ENCODE measurements around the gene UPK1A. TPM values are rescaled to one million over a fixed set of nuclear protein-coding genes. Genes with fewer than 3 reads are reported as not detected.

UPK1A gene
- total and polyA plus RNA-seq, 9 of the 15 experiments (the other 6 are each of a cell fraction or from before 2014, with no cell fraction given): 0.06 to 0.13 TPM; not detected in 7

DNA sequence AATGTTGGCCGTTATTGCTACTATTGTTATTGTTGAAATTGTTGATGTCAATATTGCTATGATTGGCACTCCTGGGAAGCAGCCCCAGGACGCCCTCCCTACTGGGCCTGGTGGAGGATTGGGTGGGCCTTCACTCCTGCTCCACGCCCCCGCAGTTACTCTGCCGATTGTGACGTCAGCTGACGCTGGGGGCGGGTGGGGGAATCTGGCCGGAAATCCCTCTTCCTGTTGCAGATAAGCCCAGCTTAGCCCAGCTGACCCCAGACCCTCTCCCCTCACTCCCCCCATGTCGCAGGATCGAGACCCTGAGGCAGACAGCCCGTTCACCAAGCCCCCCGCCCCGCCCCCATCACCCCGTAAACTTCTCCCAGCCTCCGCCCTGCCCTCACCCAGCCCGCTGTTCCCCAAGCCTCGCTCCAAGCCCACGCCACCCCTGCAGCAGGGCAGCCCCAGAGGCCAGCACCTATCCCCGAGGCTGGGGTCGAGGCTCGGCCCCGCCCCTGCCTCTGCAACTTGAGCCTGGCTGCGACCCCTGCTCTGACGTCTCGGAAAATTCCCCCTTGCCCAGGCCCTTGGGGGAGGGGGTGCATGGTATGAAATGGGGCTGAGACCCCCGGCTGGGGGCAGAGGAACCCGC is 24.7 kb upstream of the UPK1A start, which contains the start of gene ETV2 (continued):
- TF ChIP-seq BRF1 (IDR thresholded peaks at IDR 0.05; ENCODE audit: borderline replicate concordance, extremely low read depth, insufficient read length) (no peak), ZFX (CRISPR knock-in tag; IDR thresholded peaks at IDR 0.05) (no peak; the same call in 1 of the 2 replicates), MCM2 (IDR thresholded peaks at IDR 0.05; ENCODE audit: low read depth) (no peak), SREBF1 (IDR thresholded peaks at IDR 0.05; ENCODE audit: borderline replicate concordance, low read depth, low read length) (no peak), ZNF384 (IDR thresholded peaks at IDR 0.05; ENCODE audit: low read depth, low read length) (no peak), ZBTB12 (CRISPR knock-in tag; IDR thresholded peaks at IDR 0.05) (peak; percentile 85), L3MBTL2 (IDR thresholded peaks at IDR 0.05) (no peak), TRIM24 (IDR thresholded peaks at IDR 0.05) (no peak), HMG20A (CRISPR knock-in tag; conservative IDR thresholded peaks at IDR 0.05) (no peak), EGR1 (conservative IDR thresholded peaks at IDR 0.05) (peak; percentile 99), PCBP2 (IDR thresholded peaks at IDR 0.05; ENCODE audit: low read depth, low read length, poor library complexity, severe bottlenecking) (no peak), SRF (CRISPR knock-in tag; IDR thresholded peaks at IDR 0.05) (no peak), CEBPG (CRISPR knock-in tag; IDR thresholded peaks at IDR 0.05) (no peak), CEBPG (tag; conservative IDR thresholded peaks at IDR 0.05 in 1 of 2, IDR thresholded peaks at IDR 0.05 in 1 of 2) (no peak), BACH1 (tag; IDR thresholded peaks at IDR 0.05) (no peak), JUND (IDR thresholded peaks at IDR 0.05; ENCODE audit: borderline replicate concordance, low read depth, low read length) (peak; percentile 75), JUND (tag; IDR thresholded peaks at IDR 0.05; ENCODE audit: borderline replicate concordance, low read depth, low read length) (peak; percentile 57; the same call in 1 of the 3 replicates), E4F1 (CRISPR knock-in tag; IDR thresholded peaks at IDR 0.05; ENCODE audit: borderline replicate concordance) (no peak), RFX1 (IDR thresholded peaks at IDR 0.05) (no peak), ZNF395 (CRISPR knock-in tag; IDR thresholded peaks at IDR 0.05) (peak; percentile 15; the same call in 1 of the 2 replicates)
- TF ChIP-seq, protein P1, sequence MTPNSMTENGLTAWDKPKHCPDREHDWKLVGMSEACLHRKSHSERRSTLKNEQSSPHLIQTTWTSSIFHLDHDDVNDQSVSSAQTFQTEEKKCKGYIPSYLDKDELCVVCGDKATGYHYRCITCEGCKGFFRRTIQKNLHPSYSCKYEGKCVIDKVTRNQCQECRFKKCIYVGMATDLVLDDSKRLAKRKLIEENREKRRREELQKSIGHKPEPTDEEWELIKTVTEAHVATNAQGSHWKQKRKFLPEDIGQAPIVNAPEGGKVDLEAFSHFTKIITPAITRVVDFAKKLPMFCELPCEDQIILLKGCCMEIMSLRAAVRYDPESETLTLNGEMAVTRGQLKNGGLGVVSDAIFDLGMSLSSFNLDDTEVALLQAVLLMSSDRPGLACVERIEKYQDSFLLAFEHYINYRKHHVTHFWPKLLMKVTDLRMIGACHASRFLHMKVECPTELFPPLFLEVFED (CRISPR knock-in tag; conservative IDR thresholded peaks at IDR 0.05): no peak

Measured in K562 (cell line).